HepG2 (cell line): ENCODE data around the gene CAST. TPM values are rescaled to one million over a fixed set of nuclear protein-coding genes. Genes with fewer than 3 reads are reported as not detected.

ENCODE experiments used
- ATAC-seq: fragments of 200-7000 bp; cut with Tn5 transposase; 3 replicates; pipeline ENCODE4 v1.9.1; 2020; ENCODE audit warnings: mild to moderate bottlenecking, moderate library complexity
- BruUV-seq: library from RNA; stranded (reverse); fragments of 400-500 nt; replicated peaks from 2 replicates; lab custom pipeline; 2021; lab: Mats Ljungman, UMichigan
- CTCF ChIA-PET: fragments of 300-600 bp; formaldehyde crosslinking; extraction: SDS; loops from one replicate; lab custom pipeline; 2021; ENCODE audit warnings: low total read pairs, inconsistent platforms, low intra/inter-chr PET ratio; lab: Yijun Ruan, JAX
- POLR2A ChIA-PET: fragments of 350-600 bp; sonication (Branson Sonifier 250); formaldehyde crosslinking; loops from one replicate; lab custom pipeline; 2020; ENCODE audit warnings: antibody characterized with exemption, inconsistent platforms; lab: Yijun Ruan, JAX
- DNase-seq: peaks from one replicate; pipeline ENCODE4 v3.0.0-alpha.2; 2015; ENCODE audit warnings: low spot score
- FAIRE-seq: peaks from 3 replicates; lab custom pipeline; 2011; peaks lifted over from hg19 to GRCh38; lab: Jason Lieb, UNC
- H2AFZ ChIP-seq: one replicate; pipeline ENCODE4 v1.6.1; 2011; ENCODE audit warnings: low read length, inconsistent platforms
- H3K27ac ChIP-seq: fragments of 300-600 bp; 3 replicates; pipeline ENCODE4 v1.8.0; 2011; ENCODE audit warnings: mixed run types, mild to moderate bottlenecking, mixed read lengths, low read length, inconsistent platforms; ENCODE audit not compliant: insufficient read depth; ENCODE audit errors: extremely low read length
- H3K27me3 ChIP-seq, 2 experiments: fragments of 200-600 bp in 1 of 2; 2 replicates in 1 of 2; 3 replicates in 1 of 2; pipeline versions ENCODE4 v1.6.0 to v1.8.0; 2011; ENCODE audit warnings: low read length in 2 of 2, mild to moderate bottlenecking in 2 of 2, moderate library complexity in 2 of 2, inconsistent platforms in 1 of 2; ENCODE audit not compliant: insufficient read depth in 2 of 2, control insufficient read depth in 1 of 2
- H3K36me3 ChIP-seq, 2 experiments: fragments of 200-600 bp in 1 of 2; replicated peaks in 1 of 2; 2 replicates in 1 of 2; 3 replicates in 1 of 2; pipeline versions ENCODE4 v1.5.1 to v1.8.0; 2011; ENCODE audit warnings: low read length in 2 of 2, inconsistent platforms in 1 of 2; ENCODE audit not compliant: insufficient read depth in 2 of 2, control insufficient read depth in 1 of 2
- H3K4me1 ChIP-seq: 2 replicates; pipeline ENCODE4 v1.5.1; 2012; ENCODE audit warnings: low read length, inconsistent platforms; ENCODE audit not compliant: insufficient read depth
- H3K4me2 ChIP-seq: 2 replicates; pipeline ENCODE4 v1.6.0; 2011; ENCODE audit warnings: low read depth, low read length, inconsistent platforms
- H3K4me3 ChIP-seq, 3 experiments: fragments of 200-600 bp in 1 of 3; sonication (generic), shearing (Covaris generic) in 1 of 3; replicated peaks in 1 of 3; 2 replicates each; pipeline ENCODE4 v1.5.1; 2011 to 2016; ENCODE audit warnings: low read length in 3 of 3, inconsistent platforms in 2 of 3, low read depth in 2 of 3, mild to moderate bottlenecking in 2 of 3, control low read depth in 1 of 3, mixed read lengths in 1 of 3; ENCODE audit not compliant: insufficient read depth in 1 of 3
- H3K79me2 ChIP-seq: one replicate; pipeline ENCODE4 v1.6.1; 2011; ENCODE audit warnings: low read length, inconsistent platforms; ENCODE audit not compliant: insufficient read depth
- H3K9ac ChIP-seq: 2 replicates; pipeline ENCODE4 v1.6.0; 2011; ENCODE audit warnings: mild to moderate bottlenecking, low read depth, low read length, inconsistent platforms; ENCODE audit not compliant: insufficient read depth
- H3K9me3 ChIP-seq: 2 replicates; pipeline ENCODE4 v1.5.1; 2012; ENCODE audit warnings: mild to moderate bottlenecking, low read length
- H4K20me1 ChIP-seq: 2 replicates; pipeline ENCODE4 v1.6.0; 2011; ENCODE audit warnings: inconsistent platforms, mild to moderate bottlenecking, low read length, moderate library complexity; ENCODE audit not compliant: insufficient read depth
- HHEX ChIP-seq: IDR thresholded peaks from 2 replicates; pipeline ENCODE4 v1.6.1; 2016; ENCODE audit warnings: control low read depth
- IRF1 ChIP-seq: sonication (generic); formaldehyde crosslinking; IDR thresholded peaks from 2 replicates; pipeline ENCODE4 v1.4.0; 2020; ENCODE audit warnings: low read depth, mild to moderate bottlenecking, missing genetic modification reagents
- KLF6 ChIP-seq: IDR thresholded peaks from 2 replicates; pipeline ENCODE4 v1.8.0; 2016; ENCODE audit warnings: missing biosample characterization, missing genetic modification reagents
- NFE2L1 ChIP-seq: sonication (generic); formaldehyde crosslinking; IDR thresholded peaks from 2 replicates; pipeline ENCODE4 v1.4.0; 2020; ENCODE audit warnings: missing genetic modification reagents, mild to moderate bottlenecking, borderline replicate concordance
- RARA ChIP-seq: IDR thresholded peaks from 2 replicates; pipeline ENCODE4 v1.6.1; 2016; ENCODE audit warnings: missing genetic modification reagents, missing compliant biosample characterization
- RFXAP ChIP-seq: sonication (generic); formaldehyde crosslinking; IDR thresholded peaks from 2 replicates; pipeline ENCODE4 v1.4.0; 2020; ENCODE audit warnings: missing genetic modification reagents, borderline replicate concordance
- SNAI1 ChIP-seq: sonication (generic); formaldehyde crosslinking; IDR thresholded peaks from 2 replicates; pipeline ENCODE4 v1.5.0; 2020; ENCODE audit warnings: mild to moderate bottlenecking, missing genetic modification reagents, borderline replicate concordance
- ZFP36L2 ChIP-seq: sonication (generic); formaldehyde crosslinking; IDR thresholded peaks from 2 replicates; pipeline ENCODE4 v1.4.0; 2020; ENCODE audit warnings: missing genetic modification reagents
- ZNF138 ChIP-seq: sonication (generic); formaldehyde crosslinking; IDR thresholded peaks from 2 replicates; pipeline ENCODE4 v1.5.0; 2020; ENCODE audit warnings: mild to moderate bottlenecking, low read depth, missing genetic modification reagents
- ZNF574 ChIP-seq: sonication (generic); formaldehyde crosslinking; IDR thresholded peaks from 2 replicates; pipeline ENCODE4 v1.4.0; 2020; ENCODE audit warnings: missing genetic modification reagents
- ZSCAN31 ChIP-seq: sonication (generic); formaldehyde crosslinking; IDR thresholded peaks from 2 replicates; pipeline ENCODE4 v1.5.0; 2020; ENCODE audit warnings: low read depth, mild to moderate bottlenecking, missing genetic modification reagents
- WGBS: methylation state at CpG from one replicate; pipeline ENCODE4 v1.1.6; 2017; ENCODE audit warnings: low lambda C conversion rate; 5-methylcytosine and 5-hydroxymethylcytosine counted together
- in situ Hi-C: cut with HindIII; loops from 2 replicates; pipeline ENCODE4 v1.10.0; 2017; ENCODE audit warnings: low pct_unique_long_range_greater_than_20kb; ENCODE audit not compliant: extremely low pct_ligation_motif_present
- intact Hi-C: fragments of 100-400 bp; cut with micrococcal nuclease; formaldehyde crosslinking; loops from one replicate; pipeline ENCODE4 v1.10.0; 2022; ENCODE audit not compliant: unreplicated experiment
- polyA plus RNA-seq, 8 experiments: library from polyadenylated mRNA; depleted of rRNA in 3 of 8; stranded (reverse) in 7 of 8; unstranded in 1 of 8; fragments of >200 nt; fragmentation: Illumina TruSeq in 4 of 8; extraction: Trizol in 4 of 8; gene quantifications; 2 replicates each; pipeline versions ENCODE4 v1.2.1 to v1.2.3, GENCODE V29; 2011 to 2016; ENCODE audit warnings: low read depth in 4 of 8, missing spikeins in 1 of 8, mixed read lengths in 1 of 8; ENCODE audit not compliant: insufficient read depth in 1 of 8
- total RNA-seq, 5 experiments: library from RNA; depleted of rRNA; stranded (reverse); fragments of >200 nt; fragmentation: Illumina TruSeq; extraction: Trizol; gene quantifications; 2 replicates each; pipeline ENCODE4 v1.2.3, GENCODE V29; 2016; ENCODE audit warnings: low read depth in 1 of 5
- TF ChIP-seq, protein P1 (sequence below): sonication (generic); formaldehyde crosslinking; IDR thresholded peaks from 2 replicates; pipeline ENCODE4 v1.5.0; 2020; ENCODE audit warnings: mild to moderate bottlenecking, missing genetic modification reagents
- TF ChIP-seq, protein P2 (sequence below): sonication (generic); formaldehyde crosslinking; conservative IDR thresholded peaks from 2 replicates; pipeline ENCODE4 v1.4.0; 2020; ENCODE audit warnings: missing genetic modification reagents
- TF ChIP-seq, protein P3 (sequence below): sonication (generic); formaldehyde crosslinking; IDR thresholded peaks from 2 replicates; pipeline ENCODE4 v1.9.0; 2022; ENCODE audit warnings: missing genetic modification reagents, mild to moderate bottlenecking, borderline replicate concordance

The CAST gene
- total and polyA plus RNA-seq, 2 of the 13 experiments (the other 11 are each of a cell fraction or from before 2014, with no cell fraction given), result 42.1 to 67.6 TPM

- ChIA-PET CTCF (no interaction called here), POLR2A (no interaction called here)
- no TSS peak for BruUV-seq
- Histone ChIP-seq H3K27ac (no peak overlapping the region), H2AFZ (no peak overlapping the region), H3K36me3 (peaks cover 4 to 28% of the 10 kb centered on the region in 2 experiments; a peak in 4 of 5 replicates), H3K4me2 (no peak overlapping the region), H3K27me3 (no peaks in the 10 kb centered on the region), H3K9me3 (no peaks in the 10 kb centered on the region), H3K79me2 (no peaks in the 10 kb centered on the region), H3K4me1 (no peaks in the 10 kb centered on the region), H3K4me3 (no peak overlapping the region), H4K20me1 (no peaks in the 10 kb centered on the region), H3K9ac (no peak overlapping the region)
- FAIRE-seq, result no peak
- intact Hi-C loops (no loop called here), in situ Hi-C loops (no loop called here)
- WGBS, result 76% methylated on average over 7 of the region's 7 CpGs
- DNase-seq, result no peak
- ATAC-seq, result no peak
- no peak for TF ChIP-seq ZFP36L2 (CRISPR knock-in tag)
- TF ChIP-seq, protein P1, sequence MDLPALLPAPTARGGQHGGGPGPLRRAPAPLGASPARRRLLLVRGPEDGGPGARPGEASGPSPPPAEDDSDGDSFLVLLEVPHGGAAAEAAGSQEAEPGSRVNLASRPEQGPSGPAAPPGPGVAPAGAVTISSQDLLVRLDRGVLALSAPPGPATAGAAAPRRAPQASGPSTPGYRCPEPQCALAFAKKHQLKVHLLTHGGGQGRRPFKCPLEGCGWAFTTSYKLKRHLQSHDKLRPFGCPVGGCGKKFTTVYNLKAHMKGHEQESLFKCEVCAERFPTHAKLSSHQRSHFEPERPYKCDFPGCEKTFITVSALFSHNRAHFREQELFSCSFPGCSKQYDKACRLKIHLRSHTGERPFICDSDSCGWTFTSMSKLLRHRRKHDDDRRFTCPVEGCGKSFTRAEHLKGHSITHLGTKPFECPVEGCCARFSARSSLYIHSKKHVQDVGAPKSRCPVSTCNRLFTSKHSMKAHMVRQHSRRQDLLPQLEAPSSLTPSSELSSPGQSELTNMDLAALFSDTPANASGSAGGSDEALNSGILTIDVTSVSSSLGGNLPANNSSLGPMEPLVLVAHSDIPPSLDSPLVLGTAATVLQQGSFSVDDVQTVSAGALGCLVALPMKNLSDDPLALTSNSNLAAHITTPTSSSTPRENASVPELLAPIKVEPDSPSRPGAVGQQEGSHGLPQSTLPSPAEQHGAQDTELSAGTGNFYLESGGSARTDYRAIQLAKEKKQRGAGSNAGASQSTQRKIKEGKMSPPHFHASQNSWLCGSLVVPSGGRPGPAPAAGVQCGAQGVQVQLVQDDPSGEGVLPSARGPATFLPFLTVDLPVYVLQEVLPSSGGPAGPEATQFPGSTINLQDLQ (CRISPR knock-in tag), result no peak
- TF ChIP-seq, protein P2, sequence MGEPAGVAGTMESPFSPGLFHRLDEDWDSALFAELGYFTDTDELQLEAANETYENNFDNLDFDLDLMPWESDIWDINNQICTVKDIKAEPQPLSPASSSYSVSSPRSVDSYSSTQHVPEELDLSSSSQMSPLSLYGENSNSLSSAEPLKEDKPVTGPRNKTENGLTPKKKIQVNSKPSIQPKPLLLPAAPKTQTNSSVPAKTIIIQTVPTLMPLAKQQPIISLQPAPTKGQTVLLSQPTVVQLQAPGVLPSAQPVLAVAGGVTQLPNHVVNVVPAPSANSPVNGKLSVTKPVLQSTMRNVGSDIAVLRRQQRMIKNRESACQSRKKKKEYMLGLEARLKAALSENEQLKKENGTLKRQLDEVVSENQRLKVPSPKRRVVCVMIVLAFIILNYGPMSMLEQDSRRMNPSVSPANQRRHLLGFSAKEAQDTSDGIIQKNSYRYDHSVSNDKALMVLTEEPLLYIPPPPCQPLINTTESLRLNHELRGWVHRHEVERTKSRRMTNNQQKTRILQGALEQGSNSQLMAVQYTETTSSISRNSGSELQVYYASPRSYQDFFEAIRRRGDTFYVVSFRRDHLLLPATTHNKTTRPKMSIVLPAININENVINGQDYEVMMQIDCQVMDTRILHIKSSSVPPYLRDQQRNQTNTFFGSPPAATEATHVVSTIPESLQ, result no peak
- TF ChIP-seq, protein P3, sequence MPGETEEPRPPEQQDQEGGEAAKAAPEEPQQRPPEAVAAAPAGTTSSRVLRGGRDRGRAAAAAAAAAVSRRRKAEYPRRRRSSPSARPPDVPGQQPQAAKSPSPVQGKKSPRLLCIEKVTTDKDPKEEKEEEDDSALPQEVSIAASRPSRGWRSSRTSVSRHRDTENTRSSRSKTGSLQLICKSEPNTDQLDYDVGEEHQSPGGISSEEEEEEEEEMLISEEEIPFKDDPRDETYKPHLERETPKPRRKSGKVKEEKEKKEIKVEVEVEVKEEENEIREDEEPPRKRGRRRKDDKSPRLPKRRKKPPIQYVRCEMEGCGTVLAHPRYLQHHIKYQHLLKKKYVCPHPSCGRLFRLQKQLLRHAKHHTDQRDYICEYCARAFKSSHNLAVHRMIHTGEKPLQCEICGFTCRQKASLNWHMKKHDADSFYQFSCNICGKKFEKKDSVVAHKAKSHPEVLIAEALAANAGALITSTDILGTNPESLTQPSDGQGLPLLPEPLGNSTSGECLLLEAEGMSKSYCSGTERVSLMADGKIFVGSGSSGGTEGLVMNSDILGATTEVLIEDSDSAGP (CRISPR knock-in tag), result no peak
- TF ChIP-seq RARA (CRISPR knock-in tag), result no peak
- TF ChIP-seq ZNF574 (CRISPR knock-in tag), result no peak
- no peak for TF ChIP-seq KLF6 (CRISPR knock-in tag)
- TF ChIP-seq ZSCAN31 (CRISPR knock-in tag), result no peak
- no peak for TF ChIP-seq IRF1 (CRISPR knock-in tag)
- no peak for TF ChIP-seq ZNF138 (CRISPR knock-in tag)
- no peak for TF ChIP-seq HHEX (CRISPR knock-in tag)
- no peak for TF ChIP-seq SNAI1
- no peak for TF ChIP-seq NFE2L1
- no peak for TF ChIP-seq RFXAP
These were observed 71.8 kb downstream of the CAST start for GRCh38 chr5:96733771-96734500.
